Stomach (tissue), 4 donors: Measurements from ENCODE around the gene ABHD1.

Source experiments
- CTCF ChIP-seq, 7 experiments: fragments of 450-650 bp in 4 of 7; fragments of 200-600 bp in 3 of 7; sonication (generic) in 3 of 7; IDR thresholded peaks; one replicate each; pipeline ENCODE4 v1.5.1; 2016 to 2019; ENCODE audit warnings: antibody characterized with exemption in 7 of 7, control low read depth in 2 of 7, mild to moderate bottlenecking in 1 of 7
- EP300 ChIP-seq: sonication (generic); formaldehyde crosslinking; IDR thresholded peaks from one replicate; pipeline ENCODE4 v1.6.1; 2017; ENCODE audit warnings: antibody characterized with exemption

DNA sequence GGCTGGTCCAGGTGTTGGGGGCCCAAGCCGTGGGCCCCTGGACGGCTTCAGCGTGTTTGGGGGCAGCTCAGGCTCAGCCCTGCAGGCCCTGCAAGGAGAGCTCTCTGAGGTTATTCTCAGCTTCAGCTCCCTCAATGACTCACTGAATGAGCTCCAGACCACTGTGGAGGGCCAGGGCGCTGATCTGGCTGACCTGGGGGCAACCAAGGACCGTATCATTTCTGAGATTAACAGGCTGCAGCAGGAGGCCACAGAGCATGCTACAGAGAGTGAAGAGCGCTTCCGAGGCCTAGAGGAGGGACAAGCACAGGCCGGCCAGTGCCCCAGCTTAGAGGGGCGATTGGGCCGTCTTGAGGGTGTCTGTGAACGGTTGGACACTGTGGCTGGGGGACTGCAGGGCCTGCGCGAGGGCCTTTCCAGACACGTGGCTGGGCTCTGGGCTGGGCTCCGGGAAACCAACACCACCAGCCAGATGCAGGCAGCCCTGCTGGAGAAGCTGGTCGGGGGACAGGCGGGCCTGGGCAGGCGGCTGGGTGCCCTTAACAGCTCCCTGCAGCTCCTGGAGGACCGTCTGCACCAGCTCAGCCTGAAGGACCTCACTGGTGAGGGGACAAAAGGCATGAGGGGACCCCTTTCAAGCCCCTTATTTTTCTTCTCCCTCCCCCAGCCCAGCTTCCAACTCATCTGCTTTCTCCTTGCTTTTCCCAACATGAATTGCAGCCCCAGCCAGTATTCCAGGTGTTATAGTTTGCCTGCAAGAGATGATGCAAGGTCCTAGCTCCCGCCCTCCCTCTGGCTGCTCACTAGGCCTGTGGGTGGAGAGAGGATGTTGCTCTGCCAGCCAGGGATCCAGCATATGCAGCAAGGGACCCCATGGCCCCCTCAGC lies 40.0 kb upstream of the ABHD1 start:
- TF ChIP-seq CTCF (IDR thresholded peaks at IDR 0.05) (no peak), EP300 (no peak)
